GM12878 (cell line): Measurements from ENCODE around the gene ADCY5. TPM values are rescaled to one million over a fixed set of nuclear protein-coding genes. Genes with fewer than 3 reads are reported as not detected.
A peak's percentile ranks its signal among the peaks of the same experiment; 100 is the strongest.

Source experiments
- ATAC-seq: fragments of 200-7000 bp; cut with Tn5 transposase; 3 replicates; pipeline ENCODE4 v1.9.1; 2020; ENCODE audit warnings: mild to moderate bottlenecking, moderate library complexity
- BruUV-seq: library from RNA; stranded (reverse); fragments of 400-500 nt; replicated peaks from 2 replicates; lab custom pipeline; 2021; lab: Mats Ljungman, UMichigan
- CTCF ChIA-PET: fragments of 300-600 bp; sonication (Branson Sonifier 250); formaldehyde crosslinking; extraction: SDS; loops from one replicate; lab custom pipeline; 2021; ENCODE audit warnings: inconsistent platforms; lab: Yijun Ruan, JAX
- POLR2A ChIA-PET: fragments of 350-600 bp; formaldehyde crosslinking; extraction: SDS; loops from one replicate; lab custom pipeline; 2021; ENCODE audit warnings: inconsistent platforms; lab: Charles Lee
- RAD21 ChIA-PET: fragments of 300-600 bp; sonication (Branson Sonifier 250); formaldehyde crosslinking; loops from one replicate; lab custom pipeline; 2023; ENCODE audit warnings: antibody characterized with exemption; ENCODE audit not compliant: unreplicated experiment; lab: Charles Lee
- SMC1A ChIA-PET: fragments of 300-600 bp; sonication (Branson Sonifier 250); formaldehyde crosslinking; loops from one replicate; lab custom pipeline; 2023; ENCODE audit not compliant: unreplicated experiment, uncharacterized antibody; lab: Charles Lee
- DNase-seq: peaks from one replicate; pipeline ENCODE4 v3.0.0-alpha.2; 2011; ENCODE audit warnings: low read depth, low spot score
- FAIRE-seq: peaks from 3 replicates; lab custom pipeline; 2011; peaks lifted over from hg19 to GRCh38; lab: Jason Lieb, UNC
- H2AFZ ChIP-seq: 2 replicates; pipeline ENCODE4 v1.6.0; 2011; ENCODE audit warnings: low read depth, low read length, control low read depth; ENCODE audit not compliant: control insufficient read depth
- H3K27ac ChIP-seq: 2 replicates; pipeline ENCODE4 v1.5.1; 2011; ENCODE audit warnings: control low read depth; ENCODE audit not compliant: control insufficient read depth, insufficient read depth
- H3K27me3 ChIP-seq, 2 experiments: replicated peaks in 1 of 2; 2 replicates each; pipeline versions ENCODE4 v1.6.0 to v1.6.1; 2011; ENCODE audit warnings: low read length in 1 of 2; ENCODE audit not compliant: control insufficient read depth in 2 of 2, insufficient read depth in 2 of 2
- H3K36me3 ChIP-seq, 2 experiments: 2 replicates each; pipeline ENCODE4 v1.5.1; 2011; ENCODE audit warnings: low read length in 1 of 2; ENCODE audit not compliant: control insufficient read depth in 2 of 2, insufficient read depth in 2 of 2
- H3K4me1 ChIP-seq: 2 replicates; pipeline ENCODE4 v1.6.1; 2011; ENCODE audit warnings: mild to moderate bottlenecking, low read length, moderate library complexity, mixed read lengths; ENCODE audit not compliant: control insufficient read depth, insufficient read depth
- H3K4me2 ChIP-seq: 2 replicates; pipeline ENCODE4 v1.6.0; 2011; ENCODE audit warnings: control low read depth; ENCODE audit not compliant: control insufficient read depth, insufficient read depth
- H3K4me3 ChIP-seq: fragments of 200-600 bp; sonication (generic); 2 replicates; pipeline ENCODE4 v1.5.1; 2016
- H3K79me2 ChIP-seq: 2 replicates; pipeline ENCODE4 v1.6.0; 2011; ENCODE audit warnings: low read length; ENCODE audit not compliant: control insufficient read depth, insufficient read depth
- H3K9ac ChIP-seq: 2 replicates; pipeline ENCODE4 v1.8.0; 2011; ENCODE audit warnings: low read length, control low read depth, mixed read lengths; ENCODE audit not compliant: control insufficient read depth, insufficient read depth
- H3K9me3 ChIP-seq: replicated peaks from 3 replicates; pipeline ENCODE4 v1.5.1; 2011; ENCODE audit warnings: mild to moderate bottlenecking, low read length; ENCODE audit not compliant: control insufficient read depth, insufficient read depth
- H4K20me1 ChIP-seq: 2 replicates; pipeline ENCODE4 v1.6.0; 2011; ENCODE audit not compliant: control insufficient read depth, insufficient read depth
- ATF2 ChIP-seq: IDR thresholded peaks from 2 replicates; pipeline ENCODE4 v1.6.1; 2012; ENCODE audit warnings: low read length, inconsistent platforms
- NFYB ChIP-seq: IDR thresholded peaks from 2 replicates; pipeline ENCODE4 v1.6.1; 2011; ENCODE audit warnings: low read depth, mild to moderate bottlenecking, low read length, improper control_type of control experiment, moderate library complexity; ENCODE audit not compliant: insufficient read depth
- SRF ChIP-seq, 2 experiments: IDR thresholded peaks; 2 replicates each; pipeline ENCODE4 v1.6.1; 2011; ENCODE audit warnings: low read depth in 2 of 2, low read length in 2 of 2, mild to moderate bottlenecking in 1 of 2, moderate library complexity in 1 of 2
- STAT3 ChIP-seq: IDR thresholded peaks from 2 replicates; pipeline ENCODE4 v1.6.1; 2011; ENCODE audit warnings: low read depth, low read length, improper control_type of control experiment
- ZBED1 ChIP-seq: IDR thresholded peaks from 2 replicates; pipeline ENCODE4 v1.6.1; 2016; ENCODE audit warnings: borderline replicate concordance
- ZBTB40 ChIP-seq: fragments of 450-650 bp; IDR thresholded peaks from 2 replicates; pipeline ENCODE4 v1.6.1; 2016; ENCODE audit warnings: mild to moderate bottlenecking, moderate library complexity, borderline replicate concordance
- WGBS: methylation state at CpG from one replicate; pipeline ENCODE4 v1.1.6; 2016; ENCODE audit warnings: low lambda C conversion rate; ENCODE audit not compliant: insufficient replicate concordance, insufficient coverage; ENCODE audit errors: missing lambda C conversion rate; 5-methylcytosine and 5-hydroxymethylcytosine counted together
- in situ Hi-C: fragments of 300-500 bp; cut with MboI; formaldehyde crosslinking; loops from 9 replicates; pipeline ENCODE4 v1.14.3; 2018; ENCODE audit warnings: mixed read lengths
- intact Hi-C: fragments of 100-400 bp; cut with micrococcal nuclease; formaldehyde crosslinking; loops from one replicate; pipeline ENCODE4 v1.14.2; 2022; ENCODE audit not compliant: unreplicated experiment
- polyA plus RNA-seq, 11 experiments: library from polyadenylated mRNA; depleted of rRNA in 4 of 11; unstranded in 6 of 11; stranded (reverse) in 5 of 11; fragments of >200 nt; fragmentation: Nextera tagmentation in 4 of 11; fragmentation: Illumina TruSeq in 1 of 11; extraction: Ambion mirVana in 4 of 11; extraction: Trizol in 1 of 11; gene quantifications; 1 replicate in 1 of 11; 2 replicates in 10 of 11; pipeline versions ENCODE4 v1.2.1 to v1.2.3, GENCODE V29; 2011 to 2016; ENCODE audit warnings: inconsistent platforms in 2 of 11, missing spikeins in 2 of 11, low read depth in 1 of 11
- total RNA-seq, 4 experiments: library from RNA; depleted of rRNA in 3 of 4; stranded (reverse); fragments of >200 nt in 3 of 4; fragmentation: Illumina TruSeq in 1 of 4; extraction: Trizol in 1 of 4; gene quantifications; 2 replicates each; pipeline versions ENCODE4 v1.2.1 to v1.2.3, GENCODE V29; 2013 to 2021
- TF ChIP-seq, protein P1 (sequence below), 3 experiments: IDR thresholded peaks in 2 of 3; conservative IDR thresholded peaks in 1 of 3; 2 replicates each; pipeline ENCODE4 v1.5.1; 2011; ENCODE audit warnings: low read depth in 3 of 3, low read length in 3 of 3, mild to moderate bottlenecking in 3 of 3, control low read depth in 2 of 3, moderate library complexity in 2 of 3, inconsistent platforms in 1 of 3, mixed read lengths in 1 of 3; ENCODE audit not compliant: control insufficient read depth in 2 of 3, insufficient read depth in 1 of 3; ENCODE audit errors: extremely low read depth in 1 of 3

Gene ADCY5
- total and polyA plus RNA-seq, 10 of the 15 experiments (the other 5 are each of a cell fraction or from before 2014, with no cell fraction given) = under 0.01 to 0.24 (median 0.02) TPM; not detected in 4

DNA sequence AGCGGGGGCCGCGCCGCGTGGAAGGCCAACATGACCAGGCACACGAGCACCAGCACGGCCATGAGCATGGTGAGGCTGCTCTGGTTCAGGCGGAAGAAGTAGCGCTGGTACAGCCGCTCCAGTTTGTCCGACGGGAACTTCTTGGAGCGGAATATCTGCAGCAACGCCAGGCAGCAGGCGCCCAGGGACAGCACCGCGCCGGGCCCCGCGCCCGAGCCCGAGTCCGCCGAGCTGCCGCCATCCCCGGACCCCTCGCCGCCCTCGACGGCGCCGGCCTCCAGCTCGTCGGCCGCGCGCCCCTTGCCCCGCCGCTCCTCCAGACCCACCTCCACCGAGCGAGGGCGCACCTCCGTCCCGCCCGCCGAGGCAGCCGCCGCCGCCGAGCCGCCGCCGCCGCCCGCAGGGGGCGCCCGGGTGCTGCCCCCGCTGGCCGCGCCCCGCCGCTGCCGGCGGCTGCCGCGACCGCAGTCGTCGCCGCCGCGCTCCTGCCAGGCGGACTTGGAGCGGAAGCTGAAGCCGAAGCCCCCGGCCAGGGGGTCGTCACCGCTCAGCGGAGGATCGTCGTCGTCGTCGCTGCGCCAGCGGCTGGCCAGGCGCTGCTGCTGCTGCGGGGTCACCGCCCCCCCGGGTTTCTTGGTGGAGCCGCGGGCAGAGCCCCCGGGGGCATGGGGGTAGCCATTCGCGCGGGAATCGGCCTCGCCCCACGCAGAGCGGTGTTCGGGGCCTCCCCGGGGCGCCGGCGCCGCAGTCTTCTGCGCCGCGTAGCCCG, 957 bp downstream of the ADCY5 start:
- ChIA-PET SMC1A (no interaction called here), CTCF (interaction anchor here (1.1 kb wide), 1 partner anchor 16 kb away, joined by 4 read pairs; no protein-coding TSS in a partner anchor), POLR2A (no interaction called here), RAD21 (no interaction called here)
- H3K27ac ChIP-seq = no peak overlapping the region
- H3K27me3 ChIP-seq = peaks cover 1 to 17% of the 10 kb centered on the region in 2 experiments
- FAIRE-seq = no peak
- no peaks in the 10 kb centered on the region for H3K4me1 ChIP-seq
- H2AFZ ChIP-seq = no peak overlapping the region
- no peak for DNase-seq
- H3K9ac ChIP-seq = no peak overlapping the region
- H4K20me1 ChIP-seq = no peaks in the 10 kb centered on the region
- BruUV-seq = no TSS peak
- ATAC-seq = peak; percentile 22; the same call in 2 of the 3 replicates
- intact Hi-C loops (loop anchor here (5.0 kb wide), 1 partner anchor 109 kb away; no protein-coding TSS in a partner anchor), in situ Hi-C loops (no loop called here)
- H3K4me2 ChIP-seq = peak overlapping the region; percentile 55; the same call in 1 of the 2 replicates
- no peaks in the 10 kb centered on the region for H3K79me2 ChIP-seq
- no peaks in the 10 kb centered on the region for H3K9me3 ChIP-seq
- H3K36me3 ChIP-seq = no peaks in the 10 kb centered on the region
- TF ChIP-seq, protein P1, sequence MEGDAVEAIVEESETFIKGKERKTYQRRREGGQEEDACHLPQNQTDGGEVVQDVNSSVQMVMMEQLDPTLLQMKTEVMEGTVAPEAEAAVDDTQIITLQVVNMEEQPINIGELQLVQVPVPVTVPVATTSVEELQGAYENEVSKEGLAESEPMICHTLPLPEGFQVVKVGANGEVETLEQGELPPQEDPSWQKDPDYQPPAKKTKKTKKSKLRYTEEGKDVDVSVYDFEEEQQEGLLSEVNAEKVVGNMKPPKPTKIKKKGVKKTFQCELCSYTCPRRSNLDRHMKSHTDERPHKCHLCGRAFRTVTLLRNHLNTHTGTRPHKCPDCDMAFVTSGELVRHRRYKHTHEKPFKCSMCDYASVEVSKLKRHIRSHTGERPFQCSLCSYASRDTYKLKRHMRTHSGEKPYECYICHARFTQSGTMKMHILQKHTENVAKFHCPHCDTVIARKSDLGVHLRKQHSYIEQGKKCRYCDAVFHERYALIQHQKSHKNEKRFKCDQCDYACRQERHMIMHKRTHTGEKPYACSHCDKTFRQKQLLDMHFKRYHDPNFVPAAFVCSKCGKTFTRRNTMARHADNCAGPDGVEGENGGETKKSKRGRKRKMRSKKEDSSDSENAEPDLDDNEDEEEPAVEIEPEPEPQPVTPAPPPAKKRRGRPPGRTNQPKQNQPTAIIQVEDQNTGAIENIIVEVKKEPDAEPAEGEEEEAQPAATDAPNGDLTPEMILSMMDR (IDR thresholded peaks at IDR 0.05 in 2 of 3, conservative IDR thresholded peaks at IDR 0.05 in 1 of 3; ENCODE audit: control insufficient read depth in 2 of 3, extremely low read depth in 1 of 3, insufficient read depth in 1 of 3, low read depth in 3 of 3, low read length in 3 of 3) = peak in 1 of 3 experiments; percentile 8; a peak in 1 of 6 replicates
- TF ChIP-seq STAT3 = no peak
- WGBS = 43% methylated on average over 35 of the region's 110 CpGs
- H3K4me3 ChIP-seq = no peak overlapping the region

DNA sequence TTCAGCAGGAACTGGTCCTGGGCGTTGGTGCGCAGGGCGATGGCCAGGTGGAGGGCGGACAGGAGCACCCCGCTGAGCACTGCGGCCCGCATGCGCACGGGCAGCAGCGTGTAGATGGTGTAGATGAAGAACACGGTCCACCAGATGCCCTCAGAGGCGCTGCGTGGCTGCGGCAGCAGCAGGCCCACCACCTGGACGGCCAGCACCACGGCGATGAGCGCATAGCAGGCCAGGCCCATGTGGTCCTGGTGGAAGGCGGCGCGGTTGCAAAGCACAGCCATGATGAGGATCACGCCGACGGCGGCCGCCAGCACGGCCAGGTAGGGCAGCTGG, 1.5 kb downstream of the ADCY5 start:
- in situ Hi-C loops (no loop called here), intact Hi-C loops (loop anchor here (5.0 kb wide), 1 partner anchor 110 kb away; no protein-coding TSS in a partner anchor)
- no peaks in the 10 kb centered on the region for H4K20me1 ChIP-seq
- DNase-seq = no peak
- ChIA-PET POLR2A (no interaction called here), CTCF (interaction anchor here (1.1 kb wide), 1 partner anchor 16 kb away, joined by 4 read pairs; no protein-coding TSS in a partner anchor), SMC1A (no interaction called here), RAD21 (no interaction called here)
- no peak for FAIRE-seq
- no peaks in the 10 kb centered on the region for H3K79me2 ChIP-seq
- TF ChIP-seq NFYB (no peak), SRF (IDR thresholded peaks at IDR 0.05; ENCODE audit: low read depth in 2 of 2, low read length in 2 of 2) (no peak), ATF2 (no peak), ZBTB40 (no peak), ZBED1 (no peak)
- no TSS peak for BruUV-seq
- no peak overlapping the region for H2AFZ ChIP-seq
- ATAC-seq = no peak
- H3K36me3 ChIP-seq = no peaks in the 10 kb centered on the region
- no peak overlapping the region for H3K9ac ChIP-seq
- H3K4me1 ChIP-seq = no peaks in the 10 kb centered on the region
- no peak overlapping the region for H3K4me3 ChIP-seq
- no peak overlapping the region for H3K27ac ChIP-seq
- 90% methylated on average over 27 of the region's 27 CpGs for WGBS
- H3K9me3 ChIP-seq = no peaks in the 10 kb centered on the region
- no peak overlapping the region for H3K4me2 ChIP-seq
- peaks cover 1 to 17% of the 10 kb centered on the region in 2 experiments for H3K27me3 ChIP-seq
